Measurements from ENCODE around the gene DAP3.
"Not testable (repeated sequence)": the region's sequence is repeated elsewhere in the genome, so short reads cannot be mapped to it uniquely, and the experiment has no call there.

- not testable (repeated sequence) for TF ChIP-seq CTCF, POLR2A (IDR thresholded peaks at IDR 0.05)
Observed at GRCh38 chr1:155687705-155688323, 1.1 kb upstream of the DAP3 start.
